DOHH2 (cell line): Measurements from ENCODE around the gene HERC2.
"Not testable (repeated sequence)": the region's sequence is repeated elsewhere in the genome, so short reads cannot be mapped to it uniquely, and the experiment has no call there.

ENCODE experiments used
- CTCF ChIP-seq: fragments of 200-600 bp; sonication (generic); IDR thresholded peaks from one replicate; pipeline ENCODE4 v1.5.1; 2014; ENCODE audit warnings: antibody characterized with exemption, mild to moderate bottlenecking, low read depth, low read length; ENCODE audit not compliant: poor library complexity, severe bottlenecking
- EZH2phosphoT487 ChIP-seq: fragments of 200-600 bp; sonication (generic); IDR thresholded peaks from 2 replicates; pipeline ENCODE4 v1.6.1; 2017; ENCODE audit warnings: borderline replicate concordance, mild to moderate bottlenecking, antibody characterized with exemption, low read length, moderate library complexity, mixed read lengths

- not testable (repeated sequence) for TF ChIP-seq CTCF, EZH2phosphoT487
Measured at GRCh38 chr15:28365502-28365901, 43.5 kb upstream of the HERC2 start.
